Urothelium cell line (cell line): ENCODE results near the gene PPP3CB.
A peak's percentile ranks its signal among the peaks of the same experiment; 100 is the strongest.

Source experiments
- DNase-seq: peaks from one replicate; pipeline ENCODE4 v3.0.0; 2011; ENCODE audit warnings: low spot score, mixed read lengths
- FAIRE-seq: peaks from 2 replicates; lab custom pipeline; 2011; peaks lifted over from hg19 to GRCh38; lab: Jason Lieb, UNC

The PPP3CB gene

GRCh38 chr10:73485320-73485719, 10.5 kb downstream of the PPP3CB start:
- FAIRE-seq (no peak), DNase-seq (no peak)

DNA sequence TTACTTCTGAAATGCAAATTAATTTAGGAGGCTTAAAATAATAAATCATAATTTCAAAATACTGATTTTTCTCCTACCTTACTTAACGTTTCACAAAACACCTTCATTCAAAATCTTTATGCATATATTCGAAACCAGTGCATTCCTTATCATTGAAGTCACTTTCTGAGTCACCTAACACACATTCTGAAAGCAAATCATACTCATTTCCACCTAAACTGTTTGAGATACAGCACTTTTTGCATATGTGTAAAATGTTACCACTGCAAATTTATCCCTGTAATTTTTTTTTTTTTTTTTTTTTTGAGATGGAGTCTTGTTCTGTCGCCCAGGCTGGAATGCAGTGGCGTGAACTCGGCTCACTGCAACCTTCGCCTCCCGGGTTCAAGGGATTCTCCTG, 15.7 kb downstream of the PPP3CB start:
- peak; percentile 64 for DNase-seq

DNA sequence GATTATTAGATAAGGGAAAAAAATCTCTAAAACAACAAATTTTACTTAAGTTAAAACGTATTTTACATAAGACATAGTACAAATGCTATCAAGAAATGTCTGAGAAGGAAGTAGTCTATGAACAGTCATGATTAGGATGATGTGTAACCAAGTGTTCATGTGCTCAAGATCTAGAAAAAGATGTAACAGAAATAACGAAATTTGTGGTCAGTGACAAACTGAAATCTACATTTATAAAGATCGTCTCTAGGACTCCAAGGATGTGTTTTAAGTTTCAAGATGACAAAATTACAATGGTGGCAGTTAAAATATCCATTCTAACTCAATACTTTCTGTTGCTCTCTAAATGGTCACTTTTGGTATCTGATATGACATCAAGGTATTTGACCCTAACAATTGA, 17.2 kb downstream of the PPP3CB start:
- DNase-seq (no peak), FAIRE-seq (no peak)

More for the DNA sequence above, 15.7 kb downstream of the PPP3CB start:
- FAIRE-seq, result no peak

DNA sequence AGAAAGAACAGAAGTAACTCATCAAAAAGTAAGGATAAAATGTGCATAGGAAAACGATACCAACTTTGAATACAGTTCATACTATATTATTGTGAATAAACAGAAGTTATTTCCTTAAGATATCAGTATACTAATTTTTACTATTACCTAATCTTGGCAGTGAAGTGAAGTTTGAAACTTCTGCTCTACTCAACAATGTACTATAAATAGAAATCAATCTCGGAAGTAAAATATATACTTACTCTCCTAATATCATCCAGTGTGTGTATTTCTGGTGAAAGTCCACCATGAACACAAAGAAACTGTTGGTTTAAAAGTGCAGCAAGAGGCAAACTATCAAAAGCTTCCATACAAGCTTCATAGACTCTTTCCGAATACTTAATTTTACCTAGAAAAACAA, 24.6 kb downstream of the PPP3CB start:
- no peak for FAIRE-seq
- DNase-seq, result no peak

DNA sequence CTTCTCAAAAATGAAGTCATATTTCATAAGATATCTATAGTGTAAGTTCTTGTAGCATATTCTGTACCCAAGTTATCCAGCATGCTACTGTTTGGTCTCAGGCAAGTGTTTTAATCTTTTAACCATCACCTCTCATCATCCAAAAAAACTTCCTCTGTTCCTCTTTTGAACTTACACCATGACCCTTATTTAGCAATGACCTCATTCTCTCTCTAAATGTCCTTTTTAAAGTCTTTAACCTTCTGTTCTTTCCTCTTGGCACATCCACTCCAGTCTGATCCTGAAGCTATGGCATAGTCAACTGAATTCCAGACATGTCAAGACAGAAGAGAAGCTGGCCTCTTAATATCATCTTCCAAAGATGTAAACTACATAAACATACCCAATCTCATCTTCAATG, 26.2 kb downstream of the PPP3CB start:
- FAIRE-seq (no peak), DNase-seq (no peak)

GRCh38 chr10:73467206-73467605, 28.6 kb downstream of the PPP3CB start:
- no peak for DNase-seq
- no peak for FAIRE-seq

GRCh38 chr10:73465978-73466726, 29.7 kb downstream of the PPP3CB start:
- FAIRE-seq (no peak), DNase-seq (no peak)

DNA sequence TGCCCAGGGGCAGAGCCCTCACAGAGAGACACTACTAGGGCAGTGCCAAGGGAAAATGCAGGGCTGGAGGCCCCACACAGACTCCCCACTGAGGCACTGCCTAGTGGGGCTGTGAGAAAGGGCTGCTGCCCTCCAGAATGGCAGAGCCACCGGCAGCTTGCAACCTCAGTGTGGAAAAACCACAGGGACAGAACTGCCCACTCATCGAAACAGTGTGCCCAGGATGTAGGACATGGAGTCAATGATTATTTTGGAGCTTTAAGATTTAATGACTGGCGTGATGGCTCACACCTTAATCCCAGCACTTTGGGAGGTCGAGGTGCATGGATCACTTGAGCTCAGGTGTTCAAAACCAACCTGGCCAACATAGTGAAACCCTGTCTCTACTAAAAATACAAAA, 34.9 kb downstream of the PPP3CB start:
- no peak for FAIRE-seq
- DNase-seq, result no peak

GRCh38 chr10:73459683-73460314, 36.0 kb downstream of the PPP3CB start:
- FAIRE-seq (no peak), DNase-seq (no peak)

DNA sequence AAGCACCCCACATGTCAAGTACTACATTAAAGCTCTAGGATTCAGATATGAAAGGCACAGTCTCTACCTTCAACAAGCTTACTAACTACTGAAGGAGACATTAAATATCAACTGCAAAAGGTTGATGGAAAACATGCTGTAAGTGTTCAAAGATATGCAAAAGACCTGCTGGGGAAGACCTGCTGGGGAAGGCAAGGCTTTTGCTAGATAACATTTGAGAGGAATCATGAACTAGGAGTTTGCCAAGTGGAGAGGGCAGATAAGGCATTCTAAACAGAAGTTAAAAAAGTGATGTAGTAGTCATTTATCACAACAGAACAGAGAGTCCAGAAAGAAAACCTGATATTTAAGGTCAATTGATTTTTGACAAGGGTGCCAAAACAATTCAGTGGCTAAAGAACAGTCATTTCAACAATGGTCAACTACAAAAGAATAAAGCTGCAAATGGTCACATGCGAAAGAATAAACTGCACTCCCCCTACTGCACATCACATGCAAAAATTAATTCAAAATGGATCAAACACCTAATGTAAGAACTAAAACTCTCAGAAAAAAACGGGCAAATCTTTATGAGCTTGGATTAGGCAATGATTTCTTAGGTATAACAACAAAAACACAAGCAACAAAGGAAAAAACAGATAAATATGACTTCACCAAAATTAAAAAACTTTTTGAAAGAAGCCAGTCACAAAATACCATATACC, 39.5 kb downstream of the PPP3CB start:
- FAIRE-seq (no peak), DNase-seq (no peak)

GRCh38 chr10:73449113-73449512, 46.7 kb downstream of the PPP3CB start:
- DNase-seq (no peak), FAIRE-seq (no peak)

- FAIRE-seq, result no peak
- DNase-seq, result no peak
Measured at GRCh38 chr10:73448384-73448783, 47.4 kb downstream of the PPP3CB start.

DNA sequence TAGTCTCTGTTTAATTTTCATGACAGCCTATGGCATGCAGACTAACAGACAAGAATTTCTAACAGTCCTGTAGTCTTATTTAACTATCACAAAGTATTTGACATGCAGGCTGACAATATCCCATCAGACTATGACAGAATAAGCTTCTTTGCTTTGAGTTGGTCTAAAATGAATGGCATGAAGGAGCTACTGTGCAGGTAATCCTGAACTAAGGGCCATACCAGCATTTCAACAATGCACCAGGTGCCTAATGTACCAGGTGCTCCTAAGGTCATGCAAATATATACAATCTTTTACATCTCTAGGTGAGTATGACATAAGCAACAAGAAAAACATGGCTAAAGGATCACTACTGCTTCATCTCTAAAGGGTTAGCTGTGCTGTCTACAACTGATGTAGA, 48.9 kb downstream of the PPP3CB start:
- DNase-seq, result no peak
- no peak for FAIRE-seq

DNA sequence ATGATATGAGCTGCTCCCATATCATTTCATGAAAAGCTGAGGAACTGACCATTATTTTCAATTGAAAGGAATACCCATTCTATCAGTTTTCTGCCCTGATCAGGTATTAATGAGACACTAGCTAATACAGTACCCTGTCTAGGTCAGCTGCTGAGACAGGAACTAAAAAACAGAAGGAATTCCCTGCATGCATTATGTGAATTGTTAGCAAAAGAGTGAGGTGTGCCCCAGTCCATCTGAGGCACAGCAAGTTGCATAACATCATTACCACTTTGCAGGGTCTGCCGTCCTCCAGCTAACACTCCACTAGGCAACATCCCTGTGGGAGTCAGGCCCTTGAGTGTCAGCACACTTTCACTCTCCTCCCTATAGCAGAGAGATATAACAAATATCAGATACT, 51.4 kb downstream of the PPP3CB start:
- FAIRE-seq (no peak), DNase-seq (no peak)

DNA sequence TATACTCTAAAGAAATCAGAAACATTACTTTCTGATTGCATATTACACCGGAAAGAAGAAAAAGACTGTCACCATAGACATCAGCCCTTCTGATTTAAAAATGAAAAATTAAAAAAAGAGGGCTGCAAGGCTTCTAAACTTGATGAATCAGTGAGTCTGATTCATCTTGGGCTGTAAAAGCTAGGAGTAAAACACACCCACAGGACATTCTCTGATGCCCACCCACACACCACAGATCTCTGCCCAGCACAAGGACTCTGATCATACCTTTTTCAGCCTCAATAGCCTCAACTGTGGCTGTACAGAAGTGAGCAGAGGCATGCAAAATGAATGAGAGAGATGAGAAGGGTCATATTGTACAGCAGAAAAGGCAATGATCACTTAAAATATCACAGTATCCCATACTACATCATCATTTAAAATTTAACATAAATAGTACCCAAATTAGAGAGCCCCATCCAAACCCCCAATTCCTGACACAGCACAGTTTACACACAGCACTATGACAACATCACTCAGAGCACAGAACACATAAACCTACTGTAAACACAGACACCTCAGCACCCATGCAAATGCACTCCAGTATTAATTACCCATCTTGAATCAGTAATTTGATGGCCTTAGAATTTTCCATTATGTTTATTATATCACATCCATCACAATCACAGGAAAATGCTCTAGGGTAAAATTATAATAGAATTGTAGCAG, 56.1 kb downstream of the PPP3CB start:
- DNase-seq (peak; percentile 68), FAIRE-seq (peak; percentile 23)

- DNase-seq (no peak), FAIRE-seq (no peak)
Measured at GRCh38 chr10:73439055-73439454, 56.8 kb downstream of the PPP3CB start.

- no peak for DNase-seq
- no peak for FAIRE-seq
Measured at GRCh38 chr10:73433538-73433867, 62.3 kb downstream of the PPP3CB start, which contains the start of gene MSS51. Gene MSS51 (minus strand): TSS chr10:73433561. CDS start chr10:73428284, 5,277 bp downstream.

GRCh38 chr10:73432646-73433537, 62.9 kb downstream of the PPP3CB start:
- DNase-seq (no peak), FAIRE-seq (no peak)

DNA sequence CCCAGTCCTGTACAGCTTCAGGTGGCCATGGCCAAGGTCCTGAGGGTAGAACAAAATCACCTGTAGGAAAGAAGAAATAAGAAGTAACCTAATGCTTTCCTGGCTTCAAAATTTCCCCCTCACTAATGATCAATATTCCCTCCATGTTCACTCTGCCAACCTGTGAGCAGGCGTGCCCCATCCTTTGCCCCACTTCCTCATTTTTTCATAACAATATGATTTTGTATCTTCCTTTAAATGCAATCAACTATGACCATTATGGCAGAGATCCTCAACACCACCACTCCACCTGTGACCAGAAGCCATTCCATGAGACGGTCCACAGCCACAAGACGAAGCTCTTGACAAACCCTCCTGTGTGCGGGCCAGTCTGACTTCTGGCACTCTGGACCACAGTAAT, 69.5 kb downstream of the PPP3CB start:
- FAIRE-seq (no peak), DNase-seq (no peak)

DNA sequence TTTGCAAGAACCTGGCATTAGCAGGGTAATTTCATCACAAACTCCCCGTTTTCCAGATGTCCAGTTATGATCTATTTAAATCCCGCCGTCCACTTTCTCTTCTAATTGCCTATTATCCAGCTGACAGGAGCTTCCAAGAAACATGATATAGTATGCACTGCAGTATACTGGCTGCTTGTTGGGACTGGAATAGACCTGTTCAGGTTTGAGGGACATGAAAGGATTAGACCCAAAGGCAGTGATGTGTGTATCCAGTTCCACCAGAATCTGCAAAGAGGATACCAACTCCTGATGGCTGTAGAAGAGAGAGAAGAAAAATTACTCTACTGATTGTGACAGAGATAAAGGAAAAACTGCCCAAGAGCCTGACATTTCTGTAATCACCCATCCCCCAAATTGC, 71.3 kb downstream of the PPP3CB start:
- FAIRE-seq, result no peak

More for the DNA sequence above, 71.3 kb downstream of the PPP3CB start:
- DNase-seq, result no peak
